H1 (cell line): Measurements from ENCODE around the gene MAGEB3. TPM values are rescaled to one million over a fixed set of nuclear protein-coding genes. Genes with fewer than 3 reads are reported as not detected.

ENCODE experiments used
- CTCF ChIA-PET: fragments of 300-600 bp; sonication (Branson Sonifier 250); formaldehyde crosslinking; loops from one replicate; lab custom pipeline; 2021; ENCODE audit not compliant: partially characterized antibody; lab: Charles Lee
- POLR2A ChIA-PET: fragments of 300-600 bp; sonication (Branson Sonifier 250); formaldehyde crosslinking; loops from one replicate; lab custom pipeline; 2021; ENCODE audit warnings: inconsistent platforms; ENCODE audit not compliant: partially characterized antibody; lab: Charles Lee
- DNase-seq, 2 experiments: peaks; one replicate each; pipeline versions ENCODE4 v3.0.0 to v3.0.0-alpha.2; 2010 to 2022; ENCODE audit warnings: low spot score in 2 of 2, low read depth in 1 of 2, mixed read lengths in 1 of 2
- FAIRE-seq: peaks from 2 replicates; lab custom pipeline; 2011; peaks lifted over from hg19 to GRCh38; lab: Jason Lieb, UNC
- H2AFZ ChIP-seq: 2 replicates; pipeline ENCODE4 v1.8.1; 2012; ENCODE audit warnings: low read length, inconsistent platforms
- H2AK5ac ChIP-seq: 2 replicates; pipeline ENCODE4 v1.6.1; 2013; ENCODE audit warnings: low read depth, low read length
- H2BK120ac ChIP-seq: replicated peaks from 2 replicates; pipeline ENCODE3; 2013; ENCODE audit warnings: low read depth, low read length, inconsistent platforms
- H2BK12ac ChIP-seq: 2 replicates; pipeline ENCODE4 v1.6.1; 2013; ENCODE audit warnings: low read depth, low read length
- H2BK15ac ChIP-seq: 2 replicates; pipeline ENCODE4 v1.6.1; 2013; ENCODE audit warnings: low read length
- H2BK20ac ChIP-seq: 2 replicates; pipeline ENCODE4 v1.6.1; 2013; ENCODE audit warnings: low read length
- H2BK5ac ChIP-seq: 2 replicates; pipeline ENCODE4 v1.6.1; 2013; ENCODE audit warnings: low read depth, low read length
- H3K14ac ChIP-seq: 2 replicates; pipeline ENCODE4 v1.6.1; 2013; ENCODE audit warnings: inconsistent platforms; ENCODE audit not compliant: insufficient read length
- H3K18ac ChIP-seq: 2 replicates; pipeline ENCODE4 v1.6.1; 2013; ENCODE audit warnings: low read length; ENCODE audit errors: extremely low read depth
- H3K23ac ChIP-seq: 2 replicates; pipeline ENCODE4 v1.6.1; 2013; ENCODE audit warnings: inconsistent platforms; ENCODE audit not compliant: insufficient read length
- H3K23me2 ChIP-seq: 2 replicates; pipeline ENCODE4 v1.6.1; 2013; ENCODE audit warnings: low read depth, low read length
- H3K27ac ChIP-seq: 2 replicates; pipeline ENCODE4 v1.6.1; 2011; ENCODE audit warnings: low read depth, low read length, inconsistent platforms
- H3K27me3 ChIP-seq, 4 experiments: replicated peaks in 1 of 4; 1 replicate in 1 of 4; 2 replicates in 3 of 4; pipeline versions ENCODE4 v1.6.1 to v1.8.1; 2011 to 2013; ENCODE audit warnings: low read length in 3 of 4, mild to moderate bottlenecking in 3 of 4, inconsistent platforms in 2 of 4, mixed read lengths in 2 of 4, moderate library complexity in 1 of 4; ENCODE audit not compliant: control insufficient read depth in 3 of 4, insufficient read depth in 3 of 4; ENCODE audit errors: extremely low read depth in 1 of 4
- H3K36me3 ChIP-seq, 4 experiments: 2 replicates each; pipeline versions ENCODE4 v1.6.1 to v1.8.1; 2011 to 2013; ENCODE audit warnings: mild to moderate bottlenecking in 4 of 4, low read length in 3 of 4, moderate library complexity in 2 of 4, control low read depth in 1 of 4, inconsistent platforms in 1 of 4; ENCODE audit not compliant: insufficient read depth in 4 of 4, control insufficient read depth in 2 of 4
- H3K4ac ChIP-seq: replicated peaks from 2 replicates; pipeline ENCODE3; 2013; ENCODE audit warnings: low read length, low read depth, mixed read lengths, inconsistent platforms; ENCODE audit not compliant: insufficient read length
- H3K4me1 ChIP-seq, 4 experiments: replicated peaks in 1 of 4; 1 replicate in 1 of 4; 2 replicates in 3 of 4; pipeline versions ENCODE4 v1.6.1 to v1.8.1; 2011 to 2013; ENCODE audit warnings: low read length in 3 of 4, inconsistent platforms in 2 of 4, mixed read lengths in 1 of 4; ENCODE audit not compliant: insufficient read depth in 4 of 4, control insufficient read depth in 3 of 4
- H3K4me2 ChIP-seq, 2 experiments: 2 replicates each; pipeline versions ENCODE4 v1.6.1 to v1.8.1; 2011 to 2013; ENCODE audit warnings: low read depth in 2 of 2, low read length in 2 of 2, control low read depth in 1 of 2, inconsistent platforms in 1 of 2, mild to moderate bottlenecking in 1 of 2; ENCODE audit not compliant: insufficient read depth in 1 of 2
- H3K4me3 ChIP-seq, 4 experiments: fragments of 200-600, 300-600 bp in 1 of 4; sonication (generic), shearing (Covaris generic), sonication (Bioruptor Twin) in 1 of 4; 2 replicates each; pipeline versions ENCODE4 v1.5.1 to v1.8.1; 2011 to 2016; ENCODE audit warnings: low read length in 4 of 4, low read depth in 3 of 4, control low read depth in 2 of 4, inconsistent platforms in 2 of 4, mild to moderate bottlenecking in 2 of 4, mixed read lengths in 1 of 4, moderate library complexity in 1 of 4; ENCODE audit not compliant: insufficient read depth in 2 of 4; ENCODE audit errors: extremely low read depth in 1 of 4
- H3K56ac ChIP-seq: replicated peaks from 2 replicates; pipeline ENCODE3; 2013; ENCODE audit warnings: low read depth, mild to moderate bottlenecking, mixed read lengths, low read length, inconsistent platforms; ENCODE audit not compliant: insufficient read length
- H3K79me1 ChIP-seq: 2 replicates; pipeline ENCODE4 v1.6.1; 2013; ENCODE audit warnings: low read depth, low read length, control low read depth
- H3K79me2 ChIP-seq, 2 experiments: 2 replicates each; pipeline versions ENCODE4 v1.6.1 to v1.8.1; 2012 to 2013; ENCODE audit warnings: low read length in 2 of 2, mild to moderate bottlenecking in 2 of 2, inconsistent platforms in 1 of 2; ENCODE audit not compliant: insufficient read depth in 2 of 2, control insufficient read depth in 1 of 2
- H3K9ac ChIP-seq, 4 experiments: replicated peaks in 1 of 4; 1 replicate in 1 of 4; 2 replicates in 3 of 4; pipeline versions ENCODE4 v1.6.1 to v1.8.1; 2011 to 2013; ENCODE audit warnings: low read depth in 3 of 4, low read length in 3 of 4, control low read depth in 2 of 4, mild to moderate bottlenecking in 2 of 4, moderate library complexity in 2 of 4, inconsistent platforms in 1 of 4; ENCODE audit errors: extremely low read depth in 1 of 4
- H3K9me3 ChIP-seq, 2 experiments: 2 replicates each; pipeline versions ENCODE4 v1.6.1 to v1.8.1; 2012 to 2013; ENCODE audit warnings: mild to moderate bottlenecking in 2 of 2, moderate library complexity in 2 of 2, control low read depth in 1 of 2, inconsistent platforms in 1 of 2, low read depth in 1 of 2, low read length in 1 of 2, mixed read lengths in 1 of 2; ENCODE audit not compliant: insufficient read depth in 2 of 2
- H4K20me1 ChIP-seq, 2 experiments: replicated peaks in 1 of 2; 2 replicates each; pipeline versions ENCODE3 to v1.8.1; 2011 to 2013; ENCODE audit warnings: inconsistent platforms in 2 of 2, low read length in 2 of 2, mild to moderate bottlenecking in 1 of 2; ENCODE audit not compliant: insufficient read depth in 2 of 2, control insufficient read depth in 1 of 2
- H4K5ac ChIP-seq: 2 replicates; pipeline ENCODE4 v1.6.1; 2013; ENCODE audit warnings: low read length, low read depth, mixed read lengths, inconsistent platforms; ENCODE audit not compliant: insufficient read length
- H4K8ac ChIP-seq: 2 replicates; pipeline ENCODE4 v1.8.0; 2013; ENCODE audit warnings: mild to moderate bottlenecking, moderate library complexity, low read length, inconsistent platforms; ENCODE audit not compliant: insufficient read depth; ENCODE audit errors: extremely low read depth
- H4K91ac ChIP-seq: replicated peaks from 2 replicates; pipeline ENCODE3; 2013; ENCODE audit warnings: low read length, mixed read lengths, inconsistent platforms; ENCODE audit not compliant: insufficient read length
- CREB1 ChIP-seq: IDR thresholded peaks from 2 replicates; pipeline ENCODE4 v1.6.1; 2012; ENCODE audit warnings: inconsistent platforms
- HDAC2 ChIP-seq, 2 experiments: fragments of 300-600 bp in 1 of 2; sonication (generic) in 1 of 2; IDR thresholded peaks; 2 replicates each; pipeline ENCODE4 v1.6.1; 2011 to 2012; ENCODE audit warnings: low read depth in 2 of 2, low read length in 2 of 2, mild to moderate bottlenecking in 2 of 2, moderate library complexity in 2 of 2, borderline replicate concordance in 1 of 2, inconsistent platforms in 1 of 2
- JUN ChIP-seq: IDR thresholded peaks from 2 replicates; pipeline ENCODE4 v1.6.1; 2011; ENCODE audit warnings: low read depth, mild to moderate bottlenecking, improper control_type of control experiment, low read length
- RNF2 ChIP-seq: fragments of 200-900, 300-1000 bp; sonication (generic); IDR thresholded peaks from 2 replicates; pipeline ENCODE4 v1.7.1; 2016; ENCODE audit warnings: borderline replicate concordance, low read depth, mild to moderate bottlenecking, antibody characterized with exemption, low read length; ENCODE audit not compliant: poor library complexity, severe bottlenecking; ENCODE audit errors: missing control alignments
- SIN3A ChIP-seq, 2 experiments: IDR thresholded peaks in 1 of 2; conservative IDR thresholded peaks in 1 of 2; 2 replicates each; pipeline ENCODE4 v1.6.1; 2011 to 2012; ENCODE audit warnings: low read length in 2 of 2, improper control_type of control experiment in 1 of 2, low read depth in 1 of 2, mild to moderate bottlenecking in 1 of 2
- TAF1 ChIP-seq: IDR thresholded peaks from 2 replicates; pipeline ENCODE4 v1.6.1; 2011; ENCODE audit warnings: mild to moderate bottlenecking, low read depth, low read length
- WGBS, 2 experiments: shearing (Covaris generic) in 1 of 2; methylation state at CpG; one replicate each; pipeline versions ENCODE4 v1.1.6 to v1.1.7; 2013 to 2015; ENCODE audit warnings: low lambda C conversion rate in 2 of 2, mixed read lengths in 2 of 2, inconsistent platforms in 1 of 2, low coverage in 1 of 2, missing lambda C conversion rate in 1 of 2; ENCODE audit not compliant: insufficient replicate concordance in 2 of 2, insufficient coverage in 1 of 2, insufficient read length in 1 of 2; ENCODE audit errors: extremely low coverage in 1 of 2, missing lambda C conversion rate in 1 of 2; 5-methylcytosine and 5-hydroxymethylcytosine counted together
- polyA plus RNA-seq, 7 experiments: library from polyadenylated mRNA; depleted of rRNA in 3 of 7; stranded (reverse) in 5 of 7; unstranded in 2 of 7; fragments of >200 nt in 5 of 7; fragments of 200-250 nt in 2 of 7; gene quantifications; 1 replicate in 5 of 7; 2 replicates in 1 of 7; 4 replicates in 1 of 7; pipeline versions ENCODE4 v1.2.1 to v1.2.3, GENCODE V29; 2011 to 2013; ENCODE audit warnings: missing spikeins in 2 of 7, mixed read lengths in 2 of 7
- total RNA-seq: library from RNA; stranded (reverse); fragmentation: NEBNext Ultra II Directional; extraction: Animal tissue kit (Norgen Biotek cat#: 25700); gene quantifications from 2 replicates; pipeline ENCODE4 v1.2.1, GENCODE V29; 2021
- TF ChIP-seq, protein P1 (sequence below), 3 experiments: IDR thresholded peaks; 1 replicate in 2 of 3; 2 replicates in 1 of 3; pipeline versions ENCODE4 v1.5.1 to v1.6.1; 2011; ENCODE audit warnings: low read length in 3 of 3, mild to moderate bottlenecking in 3 of 3, inconsistent platforms in 2 of 3, low read depth in 1 of 3, moderate library complexity in 1 of 3; ENCODE audit not compliant: insufficient read depth in 1 of 3; ENCODE audit errors: control extremely low read depth in 1 of 3

MAGEB3 gene
- total and polyA plus RNA-seq, 2 of the 8 experiments (the other 6 are each of a cell fraction or from before 2014, with no cell fraction given), result not detected

- Histone ChIP-seq H2AK5ac (no peak within 1 kb of the TSS), H3K18ac (no peak within 1 kb of the TSS)
- CTCF ChIA-PET, result no interaction called here
These were observed 15.1 kb upstream of the MAGEB3 start, which contains the start of gene MAGEB2 for GRCh38 chrX:30215357-30215843. Gene MAGEB2, plus strand, starts transcription at chrX:30215563. Its CDS starts 3,018 bp downstream, at chrX:30218581.

More at GRCh38 chrX:30215357-30215843, 15.1 kb upstream of the MAGEB3 start, which contains the start of gene MAGEB2:
- Histone ChIP-seq H3K9ac (no peak within 1 kb of the TSS), H2BK120ac (no peak within 1 kb of the TSS), H3K27ac (no peak within 1 kb of the TSS), H3K79me1 (no peaks in the 10 kb centered on the region), H3K4me3 (no peak within 1 kb of the TSS), H3K4me1 (peaks cover 0 to 5% (median 0%) of the 10 kb centered on the region in 4 experiments; a peak in 2 of 7 replicates), H3K14ac (no peak within 1 kb of the TSS), H2BK20ac (no peak within 1 kb of the TSS), H3K56ac (no peak within 1 kb of the TSS), H3K27me3 (no peaks in the 10 kb centered on the region), H3K36me3 (no peaks in the 10 kb centered on the region), H3K23me2 (no peaks in the 10 kb centered on the region), H3K79me2 (no peaks in the 10 kb centered on the region), H2BK5ac (no peak within 1 kb of the TSS), H3K9me3 (no peaks in the 10 kb centered on the region; a peak in 1 of 4 replicates), H2BK15ac (no peak within 1 kb of the TSS), H3K4ac (no peak within 1 kb of the TSS), H2AFZ (no peak within 1 kb of the TSS), H2BK12ac (no peak within 1 kb of the TSS), H4K91ac (no peak within 1 kb of the TSS), H3K4me2 (no peak within 1 kb of the TSS), H3K23ac (no peak within 1 kb of the TSS), H4K5ac (no peak within 1 kb of the TSS), H4K20me1 (no peaks in the 10 kb centered on the region), H4K8ac (no peak within 1 kb of the TSS)
- TF ChIP-seq HDAC2 (IDR thresholded peaks at IDR 0.05; ENCODE audit: borderline replicate concordance in 1 of 2, low read depth in 2 of 2, low read length in 2 of 2) (no peak), RNF2 (no peak), CREB1 (no peak), TAF1 (no peak), JUN (no peak), SIN3A (conservative IDR thresholded peaks at IDR 0.05 in 1 of 2, IDR thresholded peaks at IDR 0.05 in 1 of 2; ENCODE audit: low read depth in 1 of 2, low read length in 2 of 2) (no peak)
- TF ChIP-seq, protein P1, sequence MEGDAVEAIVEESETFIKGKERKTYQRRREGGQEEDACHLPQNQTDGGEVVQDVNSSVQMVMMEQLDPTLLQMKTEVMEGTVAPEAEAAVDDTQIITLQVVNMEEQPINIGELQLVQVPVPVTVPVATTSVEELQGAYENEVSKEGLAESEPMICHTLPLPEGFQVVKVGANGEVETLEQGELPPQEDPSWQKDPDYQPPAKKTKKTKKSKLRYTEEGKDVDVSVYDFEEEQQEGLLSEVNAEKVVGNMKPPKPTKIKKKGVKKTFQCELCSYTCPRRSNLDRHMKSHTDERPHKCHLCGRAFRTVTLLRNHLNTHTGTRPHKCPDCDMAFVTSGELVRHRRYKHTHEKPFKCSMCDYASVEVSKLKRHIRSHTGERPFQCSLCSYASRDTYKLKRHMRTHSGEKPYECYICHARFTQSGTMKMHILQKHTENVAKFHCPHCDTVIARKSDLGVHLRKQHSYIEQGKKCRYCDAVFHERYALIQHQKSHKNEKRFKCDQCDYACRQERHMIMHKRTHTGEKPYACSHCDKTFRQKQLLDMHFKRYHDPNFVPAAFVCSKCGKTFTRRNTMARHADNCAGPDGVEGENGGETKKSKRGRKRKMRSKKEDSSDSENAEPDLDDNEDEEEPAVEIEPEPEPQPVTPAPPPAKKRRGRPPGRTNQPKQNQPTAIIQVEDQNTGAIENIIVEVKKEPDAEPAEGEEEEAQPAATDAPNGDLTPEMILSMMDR (IDR thresholded peaks at IDR 0.05; ENCODE audit: control extremely low read depth in 1 of 3, insufficient read depth in 1 of 3, low read depth in 1 of 3, low read length in 3 of 3), result peak; percentile 4 to 42 (median 39); a peak in 2 of 4 replicates
- FAIRE-seq, result no peak
- POLR2A ChIA-PET, result no interaction called here
- DNase-seq, result no peak
- WGBS, 2 experiments, result 92% methylated on average over 12 of the region's 29 CpGs; no CpG with 5 or more reads in 1 of the 2 experiments
